Loucy (cell line): ENCODE measurements around the gene SORCS1.

Experiments used
- H2AFZ ChIP-seq: fragments of 200-600 bp; sonication (generic); 2 replicates; pipeline ENCODE4 v1.6.0; 2016; ENCODE audit warnings: antibody characterized with exemption, mild to moderate bottlenecking, low read length, moderate library complexity
- H3F3A ChIP-seq: fragments of 200-600 bp; 2 replicates; pipeline ENCODE4 v1.6.0; 2016; ENCODE audit warnings: antibody characterized with exemption, low read depth, mild to moderate bottlenecking
- H3K27me3 ChIP-seq: fragments of 200-600 bp; sonication (generic); 2 replicates; pipeline ENCODE4 v1.6.1; 2014; ENCODE audit warnings: low read length, mild to moderate bottlenecking; ENCODE audit not compliant: insufficient read depth, poor library complexity, severe bottlenecking
- H3K36me3 ChIP-seq: fragments of 200-600 bp; sonication (generic); 2 replicates; pipeline ENCODE4 v1.6.1; 2016; ENCODE audit warnings: low read length; ENCODE audit not compliant: insufficient read depth
- H3K4me1 ChIP-seq: fragments of 200-600 bp; sonication (generic); 2 replicates; pipeline ENCODE4 v1.5.1; 2014; ENCODE audit warnings: low read length, mild to moderate bottlenecking; ENCODE audit not compliant: insufficient read depth, poor library complexity, severe bottlenecking
- H3K4me2 ChIP-seq: fragments of 200-600 bp; sonication (generic); 2 replicates; pipeline ENCODE4 v1.6.0; 2014; ENCODE audit warnings: antibody characterized with exemption, low read length, low read depth, mild to moderate bottlenecking; ENCODE audit not compliant: poor library complexity, severe bottlenecking
- H3K4me3 ChIP-seq: fragments of 200-600 bp; sonication (generic); 2 replicates; pipeline ENCODE4 v1.5.1; 2014; ENCODE audit warnings: low read length, mild to moderate bottlenecking, mixed read lengths; ENCODE audit not compliant: poor library complexity, severe bottlenecking
- H3K79me2 ChIP-seq: fragments of 200-600 bp; sonication (generic); 2 replicates; pipeline ENCODE4 v1.6.1; 2014; ENCODE audit warnings: low read length; ENCODE audit not compliant: insufficient read depth
- H3K9ac ChIP-seq: fragments of 200-600 bp; sonication (generic); 2 replicates; pipeline ENCODE4 v1.6.0; 2014; ENCODE audit warnings: mild to moderate bottlenecking, low read depth, low read length, moderate library complexity; ENCODE audit not compliant: poor library complexity, severe bottlenecking
- H3K9me2 ChIP-seq: fragments of 200-600 bp; sonication (generic); replicated peaks from 2 replicates; pipeline ENCODE4 v1.6.1; 2016; ENCODE audit warnings: low read depth, low read length, mixed read lengths
- H3K9me3 ChIP-seq: fragments of 200-600 bp; sonication (generic); 2 replicates; pipeline ENCODE4 v1.6.1; 2014; ENCODE audit warnings: mild to moderate bottlenecking, antibody characterized with exemption, low read length, low read depth; ENCODE audit not compliant: insufficient read depth
- H4K20me1 ChIP-seq: fragments of 200-600 bp; sonication (generic); 2 replicates; pipeline ENCODE4 v1.6.0; 2014; ENCODE audit warnings: antibody characterized with exemption, low read length, mild to moderate bottlenecking; ENCODE audit not compliant: insufficient read depth, poor library complexity, severe bottlenecking
- CTCF ChIP-seq: fragments of 200-600 bp; sonication (generic); conservative IDR thresholded peaks from 2 replicates; pipeline ENCODE4 v1.5.1; 2014; ENCODE audit warnings: mild to moderate bottlenecking, antibody characterized with exemption, low read length
- EZH2phosphoT487 ChIP-seq: fragments of 200-600 bp; IDR thresholded peaks from 2 replicates; pipeline ENCODE4 v1.6.1; 2018; ENCODE audit warnings: antibody characterized with exemption, mild to moderate bottlenecking, moderate library complexity, borderline replicate concordance

Gene SORCS1

GRCh38 chr10:106608066-106608465 is 556.4 kb downstream of the SORCS1 start:
- H3K4me3 ChIP-seq = no peak overlapping the region
- H2AFZ ChIP-seq = no peak overlapping the region
- H3F3A ChIP-seq = no peaks in the 10 kb centered on the region
- H3K9me3 ChIP-seq = no peaks in the 10 kb centered on the region
- H3K9ac ChIP-seq = no peak overlapping the region
- no peaks in the 10 kb centered on the region for H3K4me1 ChIP-seq
- H4K20me1 ChIP-seq = no peaks in the 10 kb centered on the region
- H3K36me3 ChIP-seq = no peaks in the 10 kb centered on the region
- no peak overlapping the region for H3K4me2 ChIP-seq
- H3K9me2 ChIP-seq = no peaks in the 10 kb centered on the region
- TF ChIP-seq CTCF (no peak), EZH2phosphoT487 (no peak)
- no peaks in the 10 kb centered on the region for H3K27me3 ChIP-seq
- H3K79me2 ChIP-seq = no peaks in the 10 kb centered on the region

GRCh38 chr10:106595281-106595680 is 569.2 kb downstream of the SORCS1 start:
- no peak overlapping the region for H3K9ac ChIP-seq
- H4K20me1 ChIP-seq = no peaks in the 10 kb centered on the region
- no peaks in the 10 kb centered on the region for H3F3A ChIP-seq
- H2AFZ ChIP-seq = no peak overlapping the region
- no peaks in the 10 kb centered on the region for H3K9me3 ChIP-seq
- no peaks in the 10 kb centered on the region for H3K27me3 ChIP-seq
- H3K36me3 ChIP-seq = no peaks in the 10 kb centered on the region
- TF ChIP-seq CTCF (no peak), EZH2phosphoT487 (no peak)
- no peak overlapping the region for H3K4me2 ChIP-seq
- no peak overlapping the region for H3K4me3 ChIP-seq
- H3K4me1 ChIP-seq = no peaks in the 10 kb centered on the region
- no peaks in the 10 kb centered on the region for H3K79me2 ChIP-seq
- no peaks in the 10 kb centered on the region for H3K9me2 ChIP-seq

- no peaks in the 10 kb centered on the region for H3F3A ChIP-seq
- H3K9me2 ChIP-seq = no peaks in the 10 kb centered on the region
- no peaks in the 10 kb centered on the region for H3K4me1 ChIP-seq
- H3K36me3 ChIP-seq = no peaks in the 10 kb centered on the region
- TF ChIP-seq CTCF = no peak
- no peak for TF ChIP-seq EZH2phosphoT487
- H3K9ac ChIP-seq = no peak overlapping the region
- no peaks in the 10 kb centered on the region for H3K27me3 ChIP-seq
- H3K9me3 ChIP-seq = no peaks in the 10 kb centered on the region
- H4K20me1 ChIP-seq = no peaks in the 10 kb centered on the region
- H3K79me2 ChIP-seq = no peaks in the 10 kb centered on the region
- H2AFZ ChIP-seq = no peak overlapping the region
- no peak overlapping the region for H3K4me3 ChIP-seq
- no peak overlapping the region for H3K4me2 ChIP-seq
These were observed 570.6 kb downstream of the SORCS1 start for GRCh38 chr10:106593876-106594275.
